Natural killer cell treated with Interleukin-12 subunit alpha and Interleukin-12 subunit beta and Interleukin-15 and Interleukin-18, amount 100 ng/mL, for 72 hours (primary cell): ENCODE measurements around the gene IRF6. TPM values are rescaled to one million over a fixed set of nuclear protein-coding genes. Genes with fewer than 3 reads are reported as not detected.

Experiments used
- ATAC-seq, 2 donors: fragments of 150-1000 bp; cut with Tn5 transposase in 1 of 2; sonication (Bioruptor Pico), chemical (Tn5 transposase) in 1 of 2; 2 replicates each; pipeline ENCODE4 v1.10.0; 2021
- DNase-seq: peaks from one replicate; pipeline ENCODE4 v3.0.0; 2022; ENCODE audit warnings: low spot score
- H3K27ac Mint-ChIP-seq, 2 donors: 1 replicate in 1 of 2; 2 replicates in 1 of 2; pipeline ENCODE4 v1.8.0; 2022; ENCODE audit warnings: mixed read lengths in 2 of 2, mild to moderate bottlenecking in 1 of 2, moderate library complexity in 1 of 2
- H3K27me3 Mint-ChIP-seq, 2 donors: 1 replicate in 1 of 2; 2 replicates in 1 of 2; pipeline ENCODE4 v1.8.0; 2022; ENCODE audit warnings: mixed read lengths in 2 of 2
- H3K36me3 Mint-ChIP-seq: one replicate; pipeline ENCODE4 v1.8.0; 2022; ENCODE audit warnings: mixed read lengths
- H3K4me1 Mint-ChIP-seq, 2 donors: 1 replicate in 1 of 2; 2 replicates in 1 of 2; pipeline ENCODE4 v1.8.0; 2022; ENCODE audit warnings: low read depth in 2 of 2, mixed read lengths in 2 of 2, mild to moderate bottlenecking in 1 of 2
- H3K4me3 Mint-ChIP-seq: one replicate; pipeline ENCODE4 v1.8.0; 2022; ENCODE audit warnings: mixed read lengths
- H3K9me3 Mint-ChIP-seq: 2 replicates; pipeline ENCODE4 v1.8.0; 2022; ENCODE audit warnings: mixed read lengths
- total RNA-seq, 2 donors: library from RNA; stranded (reverse); gene quantifications; one replicate each; pipeline ENCODE4 v1.2.3, GENCODE V29; 2022

Gene IRF6
- total RNA-seq, 2 donors from 2014 or later = 1.5 to 8.6 TPM

DNA sequence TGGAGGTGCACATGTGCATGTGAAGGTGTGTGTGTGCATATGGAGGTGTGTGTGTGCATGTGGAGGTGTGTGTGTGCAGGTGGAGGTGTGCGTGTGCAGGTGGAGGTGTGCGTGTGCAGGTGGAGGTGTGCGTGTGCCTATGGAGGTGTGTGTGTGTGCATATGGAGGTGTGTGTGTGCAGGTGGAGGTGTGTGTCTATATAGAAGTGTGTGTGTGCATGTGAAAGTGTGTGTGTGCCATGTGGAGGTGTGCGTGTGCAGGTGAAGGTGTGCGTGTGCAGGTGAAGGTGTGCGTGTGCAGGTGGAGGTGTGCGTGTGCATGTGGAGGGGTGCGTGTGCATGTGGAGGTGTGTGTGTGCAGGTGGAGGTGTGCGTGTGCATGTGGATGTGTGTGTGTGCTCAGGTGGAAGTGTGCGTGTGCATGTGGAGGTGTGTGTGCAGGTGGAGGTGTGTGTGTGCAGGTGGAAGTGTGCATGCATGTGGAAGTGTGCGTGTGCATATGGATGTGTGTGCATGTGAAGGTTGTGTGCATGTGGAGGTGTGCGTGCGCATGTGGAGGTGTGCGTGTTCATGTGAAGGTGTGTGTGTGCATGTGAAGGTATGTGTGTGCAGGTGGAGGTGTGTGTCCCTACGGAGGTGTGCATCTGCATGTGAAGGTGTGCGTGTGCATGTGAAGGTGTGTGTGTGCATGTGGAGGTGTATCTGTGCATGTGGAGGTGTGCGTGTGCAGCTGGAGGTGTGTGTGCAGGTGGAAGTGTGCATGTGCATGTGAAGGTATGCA is 35.1 kb downstream of the IRF6 start:
- Mint-ChIP-seq H3K27me3 (no peaks in the 10 kb centered on the region), H3K27ac (no peak overlapping the region), H3K4me3 (no peak overlapping the region), H3K36me3 (peaks cover 50% of the 10 kb centered on the region), H3K4me1 (peaks cover 34 to 55% of the 10 kb centered on the region in 2 donors), H3K9me3 (no peaks in the 10 kb centered on the region)
- DNase-seq (no peak), ATAC-seq (no peak)

- DNase-seq (no peak), ATAC-seq (no peak)
- H3K27ac Mint-ChIP-seq = no peak overlapping the region
- H3K4me1 Mint-ChIP-seq = peaks cover 32 to 53% of the 10 kb centered on the region in 2 donors
- H3K27me3 Mint-ChIP-seq = no peaks in the 10 kb centered on the region
- no peaks in the 10 kb centered on the region for H3K9me3 Mint-ChIP-seq
- peaks cover 47% of the 10 kb centered on the region for H3K36me3 Mint-ChIP-seq
- H3K4me3 Mint-ChIP-seq = no peak overlapping the region
Observed at GRCh38 chr1:209769971-209770370, 36.0 kb downstream of the IRF6 start.

DNA sequence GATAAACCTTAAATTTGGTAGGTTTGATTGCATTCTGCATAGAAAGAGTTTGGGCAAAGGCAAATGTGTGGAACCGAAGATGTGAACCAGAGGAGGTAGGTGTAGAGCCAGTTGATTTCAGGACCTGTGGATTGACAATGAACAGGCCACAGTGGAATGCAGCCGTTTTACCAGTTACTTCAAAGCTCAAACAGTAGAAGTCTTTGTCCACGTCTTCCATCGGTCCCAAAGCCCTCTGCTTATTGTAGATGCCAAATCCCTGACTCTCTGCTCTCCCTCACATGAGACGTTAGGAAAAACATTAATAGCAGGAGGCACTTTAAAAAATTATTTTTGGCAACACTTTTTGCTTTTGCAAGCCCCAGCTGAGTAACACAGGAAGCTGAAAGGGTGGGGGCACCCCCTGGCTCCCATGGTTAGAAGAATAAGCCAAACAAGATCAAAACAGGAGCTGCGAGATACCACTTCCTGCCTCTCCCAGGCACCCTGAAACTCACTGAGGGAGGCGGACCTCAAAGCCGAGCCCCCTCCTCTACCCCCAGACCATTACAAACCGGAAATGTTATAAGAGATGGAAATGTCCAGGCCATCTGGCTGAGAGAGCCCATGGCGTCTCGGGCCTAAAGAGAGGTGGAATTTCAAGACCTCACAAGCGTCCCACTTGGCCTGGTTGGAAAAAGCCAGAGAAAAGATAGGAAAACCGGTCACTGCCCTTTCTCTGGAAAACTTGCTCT is 36.6 kb downstream of the IRF6 start:
- peaks cover 45% of the 10 kb centered on the region for H3K36me3 Mint-ChIP-seq
- no peak overlapping the region for H3K4me3 Mint-ChIP-seq
- peaks cover 29 to 50% of the 10 kb centered on the region in 2 donors for H3K4me1 Mint-ChIP-seq
- ATAC-seq (peak; percentile 83), DNase-seq (peak; percentile 90)
- H3K27me3 Mint-ChIP-seq = no peaks in the 10 kb centered on the region
- H3K9me3 Mint-ChIP-seq = no peaks in the 10 kb centered on the region
- H3K27ac Mint-ChIP-seq = no peak overlapping the region

- peaks cover 50% of the 10 kb centered on the region for H3K36me3 Mint-ChIP-seq
- H3K27me3 Mint-ChIP-seq = no peaks in the 10 kb centered on the region
- no peak overlapping the region for H3K27ac Mint-ChIP-seq
- H3K9me3 Mint-ChIP-seq = no peaks in the 10 kb centered on the region
- no peak overlapping the region for H3K4me3 Mint-ChIP-seq
- H3K4me1 Mint-ChIP-seq = peaks cover 32 to 45% of the 10 kb centered on the region in 2 donors
- ATAC-seq (peak; percentile 91 to 93), DNase-seq (peak; percentile 91)
Observed at GRCh38 chr1:209768354-209768774, 37.6 kb downstream of the IRF6 start.

DNA sequence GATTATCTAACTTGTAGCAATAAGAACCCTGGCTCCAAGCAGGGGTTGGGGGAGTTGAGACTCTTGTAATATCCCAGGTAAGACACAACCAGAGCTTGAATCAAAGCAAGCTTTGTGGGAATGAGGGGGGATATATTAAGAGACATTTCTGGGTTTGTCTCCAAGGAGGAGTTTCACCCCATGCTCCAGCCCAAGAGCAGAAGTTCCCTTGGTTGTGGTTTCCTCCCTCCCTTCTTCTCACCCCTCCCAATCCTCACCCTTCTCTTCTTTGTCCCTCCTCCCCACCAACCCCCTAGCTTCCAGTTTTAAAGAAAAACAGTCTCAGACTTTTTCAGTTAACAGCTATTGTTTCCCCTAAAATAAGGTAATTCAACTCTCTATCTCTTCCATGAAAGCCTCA is 38.2 kb downstream of the IRF6 start:
- Mint-ChIP-seq H3K27ac (no peak overlapping the region), H3K27me3 (no peaks in the 10 kb centered on the region), H3K36me3 (peaks cover 51% of the 10 kb centered on the region), H3K4me1 (peaks cover 39 to 43% of the 10 kb centered on the region in 2 donors), H3K9me3 (no peaks in the 10 kb centered on the region), H3K4me3 (no peak overlapping the region)
- DNase-seq = no peak
- no peak for ATAC-seq

DNA sequence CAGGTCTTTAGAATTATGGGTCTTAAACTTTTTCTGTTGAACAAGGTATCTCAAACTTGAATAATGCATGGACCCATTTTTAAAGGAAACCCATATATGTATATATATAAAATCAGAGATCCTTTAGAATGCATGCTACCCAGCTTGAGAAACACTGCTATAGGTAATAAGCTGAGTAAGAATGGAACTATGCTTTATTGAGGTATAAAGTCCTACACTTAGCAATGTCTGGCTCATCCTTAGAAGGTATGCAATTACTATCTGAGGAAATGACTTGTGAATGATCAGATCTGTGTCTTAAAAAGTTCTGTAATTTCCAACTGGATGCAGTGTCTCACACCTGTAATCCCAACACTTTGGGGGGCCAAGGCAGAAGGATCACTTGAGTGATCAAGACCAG is 38.8 kb downstream of the IRF6 start:
- Mint-ChIP-seq H3K9me3 (no peaks in the 10 kb centered on the region), H3K27me3 (no peaks in the 10 kb centered on the region), H3K36me3 (peaks cover 51% of the 10 kb centered on the region), H3K27ac (no peak overlapping the region), H3K4me1 (peaks cover 43 to 48% of the 10 kb centered on the region in 2 donors), H3K4me3 (no peak overlapping the region)
- ATAC-seq (no peak), DNase-seq (no peak)

DNA sequence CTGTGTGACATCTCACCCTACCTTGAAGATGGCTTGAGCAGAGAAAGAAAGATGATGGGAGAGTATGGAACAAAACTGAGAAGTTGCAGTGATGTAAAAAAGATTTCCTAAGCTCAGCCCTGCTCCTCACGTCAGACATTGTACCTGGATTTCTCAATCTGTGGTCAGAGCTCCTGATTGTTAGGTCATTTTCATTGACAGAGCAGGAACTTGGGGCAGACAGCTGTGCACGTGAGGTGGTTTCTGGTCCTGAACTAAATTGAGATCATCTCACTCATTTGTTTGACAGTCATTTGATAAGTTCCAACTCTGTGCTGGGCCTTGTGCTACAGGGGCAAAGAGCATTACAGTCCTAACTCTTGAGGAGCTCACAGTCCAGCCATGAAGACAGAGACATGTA is 39.9 kb downstream of the IRF6 start:
- Mint-ChIP-seq H3K36me3 (peaks cover 61% of the 10 kb centered on the region), H3K27me3 (no peaks in the 10 kb centered on the region), H3K4me1 (peaks cover 54 to 56% of the 10 kb centered on the region in 2 donors), H3K9me3 (no peaks in the 10 kb centered on the region), H3K27ac (no peak overlapping the region), H3K4me3 (no peak overlapping the region)
- DNase-seq = no peak
- ATAC-seq = no peak

- Mint-ChIP-seq H3K36me3 (peaks cover 57% of the 10 kb centered on the region), H3K4me1 (peaks cover 57 to 78% of the 10 kb centered on the region in 2 donors), H3K27ac (peak overlapping the region; percentile 96 to 97), H3K27me3 (no peaks in the 10 kb centered on the region), H3K4me3 (peak overlapping the region; percentile 35), H3K9me3 (no peaks in the 10 kb centered on the region)
- no peak for ATAC-seq
- no peak for DNase-seq
Observed at GRCh38 chr1:209761011-209761635, 44.8 kb downstream of the IRF6 start.

- peaks cover 64% of the 10 kb centered on the region for H3K36me3 Mint-ChIP-seq
- H3K4me3 Mint-ChIP-seq = peak overlapping the region; percentile 15
- H3K27me3 Mint-ChIP-seq = no peaks in the 10 kb centered on the region
- no peaks in the 10 kb centered on the region for H3K9me3 Mint-ChIP-seq
- no peak for ATAC-seq
- peak overlapping the region; percentile 96 to 97 for H3K27ac Mint-ChIP-seq
- H3K4me1 Mint-ChIP-seq = peaks cover 63 to 82% of the 10 kb centered on the region in 2 donors
- DNase-seq = no peak
Observed at GRCh38 chr1:209759829-209760359, 46.0 kb downstream of the IRF6 start.

DNA sequence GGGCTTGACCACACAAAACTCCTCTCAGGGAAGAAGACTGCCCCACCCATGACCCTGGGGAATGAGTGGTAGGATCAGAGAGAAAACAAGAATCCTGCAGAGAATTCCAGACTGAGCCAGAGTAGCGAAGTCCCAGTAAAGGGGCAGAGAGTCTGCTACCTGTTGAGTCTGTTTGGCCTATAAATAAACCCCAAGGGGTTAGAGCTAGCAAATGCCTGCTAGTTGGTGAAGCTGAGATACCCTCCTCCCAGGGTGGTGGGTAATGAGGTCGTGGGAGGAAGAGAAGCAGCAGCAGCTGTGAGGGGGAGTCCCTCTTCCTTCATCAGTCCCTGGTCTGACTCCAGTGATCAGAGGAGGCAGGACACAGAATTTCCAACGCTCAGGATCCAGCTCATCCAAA is 47.5 kb downstream of the IRF6 start:
- ATAC-seq (no peak), DNase-seq (no peak)
- H3K4me1 Mint-ChIP-seq = peaks cover 66 to 81% of the 10 kb centered on the region in 2 donors
- peaks cover 51% of the 10 kb centered on the region for H3K36me3 Mint-ChIP-seq
- H3K27ac Mint-ChIP-seq = peak overlapping the region; percentile 96 to 97
- H3K9me3 Mint-ChIP-seq = no peaks in the 10 kb centered on the region
- peak overlapping the region; percentile 94 for H3K4me3 Mint-ChIP-seq
- H3K27me3 Mint-ChIP-seq = no peaks in the 10 kb centered on the region

GRCh38 chr1:209756615-209757445 is 49.1 kb downstream of the IRF6 start:
- DNase-seq (peak; percentile 67), ATAC-seq (peak; percentile 61 to 62)
- Mint-ChIP-seq H3K27me3 (no peaks in the 10 kb centered on the region), H3K4me1 (peaks cover 66 to 81% of the 10 kb centered on the region in 2 donors), H3K9me3 (no peaks in the 10 kb centered on the region), H3K36me3 (peaks cover 42% of the 10 kb centered on the region), H3K4me3 (peak overlapping the region; percentile 94), H3K27ac (peak overlapping the region; percentile 96 to 97)

GRCh38 chr1:209755926-209756614 is 49.9 kb downstream of the IRF6 start, which contains the start of gene TRAF3IP3:
Gene TRAF3IP3 (plus strand): TSS chr1:209756053. CDS start chr1:209760040, 3,987 bp downstream.
- peak within 1 kb of the TSS; percentile 94 for H3K4me3 Mint-ChIP-seq
- ATAC-seq (peak; percentile 86 to 88), DNase-seq (peak; percentile 85)
- peaks cover 63 to 78% of the 10 kb centered on the region in 2 donors for H3K4me1 Mint-ChIP-seq
- H3K27ac Mint-ChIP-seq = peak within 1 kb of the TSS; percentile 96 to 97
- no peaks in the 10 kb centered on the region for H3K9me3 Mint-ChIP-seq
- H3K36me3 Mint-ChIP-seq = peaks cover 35% of the 10 kb centered on the region
- no peaks in the 10 kb centered on the region for H3K27me3 Mint-ChIP-seq
